Colonic mucosa (tissue), 4 donors: Measurements from ENCODE around the gene ANGPTL8. TPM values are rescaled to one million over a fixed set of nuclear protein-coding genes. Genes with fewer than 3 reads are reported as not detected.

ENCODE experiments used
- DNase-seq: peaks from one replicate; pipeline ENCODE4 v3.0.0-alpha.2; 2020
- H3K27ac ChIP-seq: fragments of 200-600 bp; one replicate; pipeline ENCODE4 v1.8.0; 2021
- H3K27me3 ChIP-seq: fragments of 200-600 bp; one replicate; pipeline ENCODE4 v1.8.0; 2021
- H3K36me3 ChIP-seq: fragments of 200-600 bp; one replicate; pipeline ENCODE4 v1.8.0; 2021
- H3K4me1 ChIP-seq: fragments of 200-600 bp; one replicate; pipeline ENCODE4 v1.8.0; 2021; ENCODE audit warnings: mild to moderate bottlenecking
- H3K4me3 ChIP-seq: fragments of 200-600 bp; one replicate; pipeline ENCODE4 v1.8.0; 2021
- H3K9ac ChIP-seq, 2 donors: one replicate each; pipeline ENCODE4 v1.7.0; 2013; ENCODE audit warnings: control low read depth in 2 of 2, low read depth in 2 of 2, low read length in 2 of 2
- H3K9me3 ChIP-seq: fragments of 200-600 bp; one replicate; pipeline ENCODE4 v1.8.0; 2021
- CTCF ChIP-seq: fragments of 200-600 bp; IDR thresholded peaks from one replicate; pipeline ENCODE4 v1.8.0; 2022; ENCODE audit warnings: antibody characterized with exemption, mild to moderate bottlenecking
- intact Hi-C: fragments of 100-400 bp; cut with DNase I; formaldehyde crosslinking; loops from one replicate; pipeline ENCODE4 v1.14.1; 2022
- total RNA-seq, 2 donors: library from RNA; stranded (reverse); fragmentation: NEBNext Ultra II Directional in 1 of 2; extraction: Animal tissue kit (Norgen Biotek cat#: 25700) in 1 of 2; gene quantifications; one replicate each; pipeline ENCODE4 v1.2.1, GENCODE V29; 2021
- donor health status: healthy.
- donor health status: DM: no; HTN: no; CAD: no.
- donor health status: DM: no; HTN: no; CAD: no.

The ANGPTL8 gene
- total RNA-seq, 2 donors from 2014 or later: not detected

GRCh38 chr19:11265177-11265784, 25.9 kb downstream of the ANGPTL8 start:
- intact Hi-C loops: no loop called here
- peak overlapping the region; percentile 87 for H3K27ac ChIP-seq
- peak overlapping the region in 1 of 2 donors; percentile 55 for H3K9ac ChIP-seq
- H3K4me3 ChIP-seq: no peak overlapping the region
- no peak for TF ChIP-seq CTCF
- no peaks in the 10 kb centered on the region for H3K27me3 ChIP-seq
- H3K4me1 ChIP-seq: peaks cover 6% of the 10 kb centered on the region
- no peaks in the 10 kb centered on the region for H3K36me3 ChIP-seq
- DNase-seq: no peak
- no peaks in the 10 kb centered on the region for H3K9me3 ChIP-seq

DNA sequence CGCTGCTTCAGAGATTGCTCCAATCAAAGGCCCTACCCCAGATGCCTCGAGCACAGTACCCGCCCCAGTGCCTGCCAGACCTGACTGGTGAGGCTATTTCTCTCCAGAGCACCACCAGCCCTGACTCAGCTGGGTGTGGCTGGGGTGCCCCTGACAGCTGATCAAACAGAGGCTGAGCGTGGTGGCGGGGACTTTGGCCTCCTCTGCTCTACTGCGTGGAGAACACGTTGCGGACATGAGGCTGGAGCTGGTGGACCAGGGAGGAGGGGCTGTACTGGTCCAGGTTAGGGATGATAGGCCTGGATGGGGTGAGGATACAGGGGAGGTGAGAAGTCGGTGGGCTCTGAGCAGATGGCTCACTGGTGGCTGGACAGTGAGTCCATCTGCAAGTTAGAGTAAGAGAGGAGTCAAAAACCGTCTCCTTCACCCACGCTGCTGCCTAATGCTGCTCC, 26.4 kb downstream of the ANGPTL8 start:
- H3K9ac ChIP-seq: peak overlapping the region in 1 of 2 donors; percentile 55
- DNase-seq: peak; percentile 97
- intact Hi-C loops: no loop called here
- no peak for TF ChIP-seq CTCF
- H3K27me3 ChIP-seq: no peaks in the 10 kb centered on the region
- peaks cover 6% of the 10 kb centered on the region for H3K4me1 ChIP-seq
- H3K27ac ChIP-seq: peak overlapping the region; percentile 87
- H3K4me3 ChIP-seq: no peak overlapping the region
- H3K36me3 ChIP-seq: no peaks in the 10 kb centered on the region
- no peaks in the 10 kb centered on the region for H3K9me3 ChIP-seq

DNA sequence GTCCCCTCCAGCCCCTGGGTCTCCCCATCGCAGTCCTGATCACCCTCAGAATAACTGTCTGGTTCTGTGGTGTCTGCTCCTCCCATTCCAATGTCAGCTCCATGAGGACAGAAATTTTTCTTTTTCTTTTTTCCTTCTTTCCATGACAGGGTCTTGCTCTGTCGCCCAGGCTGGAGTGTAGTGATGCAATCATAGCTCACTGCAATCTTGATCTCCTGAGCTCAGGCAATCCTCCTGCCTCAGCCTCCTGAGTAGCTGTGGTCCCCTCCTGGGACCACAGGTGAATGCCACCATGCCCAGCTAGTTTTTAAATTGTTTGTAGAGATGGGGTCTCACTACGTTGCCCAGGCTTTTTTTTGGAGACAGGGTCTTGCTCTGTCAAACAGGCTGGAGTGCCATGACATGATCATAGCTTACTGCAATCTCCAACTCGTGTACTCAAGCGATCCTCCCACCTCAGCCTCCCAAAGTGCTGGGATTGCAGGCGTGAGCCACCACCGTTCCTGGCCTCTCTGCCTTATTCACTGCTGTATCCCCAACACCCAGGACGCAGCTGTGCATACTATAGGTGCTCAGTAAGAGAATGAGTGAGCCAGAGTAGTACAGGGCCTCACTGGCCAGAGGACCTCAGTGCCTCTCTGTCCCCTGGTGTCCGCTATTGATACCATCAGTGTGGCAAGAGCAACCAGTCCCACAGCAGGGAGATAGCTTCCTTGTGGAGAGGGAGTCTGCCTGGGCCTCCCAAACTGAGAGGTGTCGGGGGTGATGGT, 28.1 kb downstream of the ANGPTL8 start:
- H3K27ac ChIP-seq: no peak overlapping the region
- peaks cover 6% of the 10 kb centered on the region for H3K4me1 ChIP-seq
- H3K9me3 ChIP-seq: no peaks in the 10 kb centered on the region
- no peak for TF ChIP-seq CTCF
- intact Hi-C loops: no loop called here
- H3K27me3 ChIP-seq: no peaks in the 10 kb centered on the region
- no peak overlapping the region for H3K4me3 ChIP-seq
- H3K9ac ChIP-seq: no peak overlapping the region
- no peak for DNase-seq
- no peaks in the 10 kb centered on the region for H3K36me3 ChIP-seq

DNA sequence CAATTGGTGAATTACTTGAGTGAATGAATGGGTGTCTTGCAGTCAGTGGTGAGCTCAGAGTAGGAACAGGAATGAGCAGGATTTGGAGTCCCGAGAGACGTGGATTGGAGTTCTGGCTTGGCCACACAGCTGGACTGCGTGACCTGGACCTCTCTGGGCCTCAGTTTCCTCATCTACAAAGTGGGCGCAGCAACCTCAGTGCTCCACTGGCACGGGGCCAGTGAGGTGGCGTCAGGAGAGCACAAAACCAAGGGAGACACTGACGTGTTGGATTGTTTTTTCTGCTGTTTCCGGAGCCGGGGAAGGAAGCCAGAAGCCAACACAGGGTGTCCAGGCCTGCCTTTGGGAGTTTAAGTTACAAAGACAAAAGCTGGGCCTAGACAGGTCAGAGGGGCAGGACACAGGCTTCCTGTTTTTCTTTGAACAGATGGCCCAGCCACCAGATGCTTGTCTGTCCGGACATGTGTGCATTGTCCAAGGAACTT, 29.4 kb downstream of the ANGPTL8 start:
- no peak overlapping the region for H3K4me3 ChIP-seq
- intact Hi-C loops: no loop called here
- peak; percentile 34 for DNase-seq
- TF ChIP-seq CTCF: no peak
- no peaks in the 10 kb centered on the region for H3K36me3 ChIP-seq
- no peak overlapping the region for H3K9ac ChIP-seq
- H3K27ac ChIP-seq: peak overlapping the region; percentile 28
- peaks cover 6% of the 10 kb centered on the region for H3K4me1 ChIP-seq
- H3K27me3 ChIP-seq: no peaks in the 10 kb centered on the region
- H3K9me3 ChIP-seq: no peaks in the 10 kb centered on the region

GRCh38 chr19:11269408-11269807, 30.0 kb downstream of the ANGPTL8 start:
- H3K27ac ChIP-seq: peak overlapping the region; percentile 28
- no peak for DNase-seq

More at GRCh38 chr19:11269408-11269807, 30.0 kb downstream of the ANGPTL8 start:
- no peaks in the 10 kb centered on the region for H3K27me3 ChIP-seq
- H3K4me1 ChIP-seq: peaks cover 6% of the 10 kb centered on the region
- no peaks in the 10 kb centered on the region for H3K9me3 ChIP-seq
- no peak for TF ChIP-seq CTCF
- H3K4me3 ChIP-seq: no peak overlapping the region
- no peaks in the 10 kb centered on the region for H3K36me3 ChIP-seq
- intact Hi-C loops: no loop called here
- no peak overlapping the region for H3K9ac ChIP-seq
